Trophoblast cell (in vitro differentiated cells and primary cell): ENCODE measurements around the gene EOGT.
A peak's percentile ranks its signal among the peaks of the same experiment; 100 is the strongest.

ENCODE experiments used
- DNase-seq, 2 donors: peaks; one replicate each; pipeline ENCODE4 v3.0.0-alpha.2; 2016
- H2AFZ ChIP-seq: 2 replicates; pipeline ENCODE4 v1.6.1; 2013; ENCODE audit warnings: low read length, moderate library complexity, mild to moderate bottlenecking; ENCODE audit not compliant: insufficient read depth, poor library complexity
- H2AK5ac ChIP-seq: 2 replicates; pipeline ENCODE4 v1.6.1; 2013; ENCODE audit warnings: mild to moderate bottlenecking, low read length
- H2BK120ac ChIP-seq: 2 replicates; pipeline ENCODE4 v1.6.1; 2013; ENCODE audit warnings: low read length, mild to moderate bottlenecking, moderate library complexity; ENCODE audit not compliant: insufficient read depth, poor library complexity
- H2BK12ac ChIP-seq: 2 replicates; pipeline ENCODE4 v1.6.1; 2013; ENCODE audit warnings: mild to moderate bottlenecking, low read length, moderate library complexity
- H2BK5ac ChIP-seq: 2 replicates; pipeline ENCODE4 v1.6.1; 2013; ENCODE audit warnings: low read length, low read depth, moderate library complexity, mild to moderate bottlenecking; ENCODE audit not compliant: poor library complexity
- H3K14ac ChIP-seq: 2 replicates; pipeline ENCODE4 v1.6.1; 2013; ENCODE audit warnings: mild to moderate bottlenecking, low read length
- H3K18ac ChIP-seq: 2 replicates; pipeline ENCODE4 v1.6.1; 2013; ENCODE audit warnings: mild to moderate bottlenecking, low read length
- H3K23ac ChIP-seq: 2 replicates; pipeline ENCODE4 v1.6.1; 2013; ENCODE audit warnings: low read length
- H3K27ac ChIP-seq: 2 replicates; pipeline ENCODE4 v1.5.1; 2013; ENCODE audit warnings: low read depth, mild to moderate bottlenecking, inconsistent platforms, low read length, moderate library complexity
- H3K27me3 ChIP-seq: 2 replicates; pipeline ENCODE4 v1.6.1; 2013; ENCODE audit warnings: inconsistent platforms, mild to moderate bottlenecking, low read length, moderate library complexity; ENCODE audit not compliant: insufficient read depth
- H3K36me3 ChIP-seq, 2 experiments: 1 replicate in 1 of 2; 2 replicates in 1 of 2; pipeline ENCODE4 v1.6.1; 2013; ENCODE audit warnings: low read length in 2 of 2, mild to moderate bottlenecking in 2 of 2, moderate library complexity in 1 of 2; ENCODE audit not compliant: insufficient read depth in 2 of 2, control insufficient read depth in 1 of 2
- H3K4ac ChIP-seq: 2 replicates; pipeline ENCODE4 v1.6.1; 2013; ENCODE audit warnings: low read depth, mild to moderate bottlenecking, low read length, moderate library complexity
- H3K4me1 ChIP-seq, 2 experiments: 1 replicate in 1 of 2; 2 replicates in 1 of 2; pipeline ENCODE4 v1.6.1; 2013; ENCODE audit warnings: low read length in 2 of 2, mild to moderate bottlenecking in 2 of 2, moderate library complexity in 1 of 2; ENCODE audit not compliant: insufficient read depth in 2 of 2, control insufficient read depth in 1 of 2
- H3K4me2 ChIP-seq: 2 replicates; pipeline ENCODE4 v1.6.1; 2013; ENCODE audit warnings: inconsistent platforms, mild to moderate bottlenecking, low read length, moderate library complexity
- H3K4me3 ChIP-seq: 2 replicates; pipeline ENCODE4 v1.5.1; 2013; ENCODE audit warnings: mild to moderate bottlenecking, low read depth, low read length, inconsistent platforms
- H3K79me1 ChIP-seq: one replicate; pipeline ENCODE4 v1.6.1; 2013; ENCODE audit warnings: low read length
- H3K79me2 ChIP-seq: 2 replicates; pipeline ENCODE4 v1.6.1; 2013; ENCODE audit warnings: low read length, mild to moderate bottlenecking; ENCODE audit not compliant: control insufficient read depth, insufficient read depth, poor library complexity
- H3K9ac ChIP-seq: 2 replicates; pipeline ENCODE4 v1.6.1; 2013; ENCODE audit warnings: mild to moderate bottlenecking, low read length
- H3K9me3 ChIP-seq: 2 replicates; pipeline ENCODE4 v1.6.1; 2013; ENCODE audit warnings: low read depth, mild to moderate bottlenecking, control low read depth, inconsistent platforms, low read length; ENCODE audit not compliant: insufficient read depth
- H4K12ac ChIP-seq: 2 replicates; pipeline ENCODE4 v1.6.1; 2013; ENCODE audit warnings: low read depth, mild to moderate bottlenecking, low read length, moderate library complexity
- H4K8ac ChIP-seq: 2 replicates; pipeline ENCODE4 v1.6.1; 2013; ENCODE audit warnings: low read depth, mild to moderate bottlenecking, low read length, moderate library complexity
- H4K91ac ChIP-seq: one replicate; pipeline ENCODE4 v1.6.1; 2013; ENCODE audit warnings: low read depth, mild to moderate bottlenecking, low read length, moderate library complexity
- WGBS: extraction: QIAGEN DNeasy Blood & Tissue Kit; methylation state at CpG from one replicate; pipeline ENCODE4 v1.1.7; 2013; ENCODE audit warnings: missing lambda C conversion rate; ENCODE audit not compliant: insufficient read length, insufficient coverage; ENCODE audit errors: extremely low coverage; 5-methylcytosine and 5-hydroxymethylcytosine counted together

Gene EOGT

DNA sequence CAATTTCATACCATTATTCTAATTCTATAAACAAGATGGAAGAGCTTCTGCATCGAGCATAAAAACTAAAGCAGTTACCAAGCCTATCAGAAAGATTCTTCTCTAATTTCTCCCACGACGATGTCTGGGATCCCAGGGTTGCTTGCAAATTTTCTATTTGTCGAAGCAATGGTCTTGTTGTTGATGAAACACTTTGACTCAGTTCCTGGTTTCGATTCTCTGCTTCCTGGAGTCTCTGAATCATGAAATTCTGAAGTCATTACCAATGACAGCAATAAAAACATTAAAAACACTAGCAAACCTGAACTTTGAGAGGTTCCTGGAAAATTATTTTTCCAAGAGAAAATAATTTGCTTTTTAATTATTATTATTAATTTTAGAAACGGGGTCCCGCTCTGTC, 20.0 kb upstream of the EOGT start:
- Histone ChIP-seq H4K8ac (no peak overlapping the region), H4K12ac (no peak overlapping the region), H3K18ac (no peak overlapping the region), H3K4me3 (no peak overlapping the region), H3K9me3 (no peaks in the 10 kb centered on the region), H3K9ac (no peak overlapping the region), H3K14ac (no peak overlapping the region), H3K27me3 (no peaks in the 10 kb centered on the region), H3K4me1 (no peaks in the 10 kb centered on the region), H2BK12ac (no peak overlapping the region), H3K4ac (no peak overlapping the region), H3K79me1 (no peaks in the 10 kb centered on the region), H2BK120ac (no peak overlapping the region), H2AK5ac (no peak overlapping the region), H3K79me2 (no peaks in the 10 kb centered on the region), H3K4me2 (no peak overlapping the region), H2BK5ac (no peak overlapping the region), H4K91ac (no peak overlapping the region), H2AFZ (no peak overlapping the region), H3K36me3 (peaks cover 21 to 29% of the 10 kb centered on the region in 2 experiments), H3K23ac (no peak overlapping the region), H3K27ac (no peak overlapping the region)
- DNase-seq, result peak in 1 of 2 donors; percentile 55
- WGBS, result no CpG with 5 or more reads among the region's 7 CpGs

DNA sequence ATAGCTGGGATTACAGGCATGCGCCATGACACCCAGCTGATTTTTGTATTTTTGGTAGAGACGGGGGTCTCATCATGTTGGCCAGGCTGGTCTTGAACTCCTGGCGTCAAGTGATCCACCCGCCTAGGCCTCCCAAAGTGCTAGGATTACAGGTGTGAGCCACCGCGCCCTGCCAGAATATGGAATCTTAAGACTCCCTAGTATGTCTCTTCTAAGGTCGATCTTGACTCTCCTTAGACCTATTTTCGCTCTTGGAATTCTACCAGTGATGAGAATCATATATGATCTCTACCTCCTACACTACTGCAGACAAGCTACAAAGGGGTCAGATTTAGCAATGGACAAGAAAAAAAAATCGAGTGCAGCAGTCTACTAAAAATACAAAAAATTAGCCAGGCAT, 19.3 kb upstream of the EOGT start:
- Histone ChIP-seq H2BK120ac (no peak overlapping the region), H3K27me3 (no peaks in the 10 kb centered on the region), H3K14ac (no peak overlapping the region), H4K8ac (no peak overlapping the region), H4K12ac (no peak overlapping the region), H3K4ac (no peak overlapping the region), H3K23ac (no peak overlapping the region), H3K4me2 (no peak overlapping the region), H3K27ac (no peak overlapping the region), H2BK12ac (no peak overlapping the region), H3K4me3 (no peak overlapping the region), H3K9ac (no peak overlapping the region), H2AFZ (no peak overlapping the region), H3K18ac (no peak overlapping the region), H3K36me3 (peaks cover 21 to 28% of the 10 kb centered on the region in 2 experiments), H3K9me3 (no peaks in the 10 kb centered on the region), H4K91ac (no peak overlapping the region), H2BK5ac (no peak overlapping the region), H3K79me1 (no peaks in the 10 kb centered on the region), H3K79me2 (no peaks in the 10 kb centered on the region), H2AK5ac (no peak overlapping the region), H3K4me1 (no peaks in the 10 kb centered on the region)
- WGBS, result no CpG with 5 or more reads among the region's 9 CpGs
- DNase-seq, result peak; percentile 65 to 92

DNA sequence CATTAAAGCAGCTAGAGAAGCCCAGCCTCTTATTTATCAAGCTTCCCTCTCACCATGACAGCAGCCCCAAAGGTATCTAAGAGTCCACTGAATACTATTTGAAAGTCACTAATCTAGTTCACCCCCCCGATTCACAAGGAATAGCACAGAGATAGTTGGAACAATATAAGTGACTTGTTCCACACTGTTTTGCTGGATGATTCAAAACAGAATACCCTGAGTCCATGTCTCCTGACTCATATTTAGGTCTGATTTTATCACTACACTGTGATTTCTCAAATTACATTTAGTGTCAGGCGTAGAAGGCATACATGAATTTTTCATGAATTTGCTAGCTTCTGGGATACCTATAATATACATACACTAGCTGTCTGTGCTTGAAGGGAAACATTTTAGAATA, 18.7 kb upstream of the EOGT start:
- no peak overlapping the region for H4K12ac ChIP-seq
- peaks cover 17 to 23% of the 10 kb centered on the region in 2 experiments for H3K36me3 ChIP-seq
- H3K4me3 ChIP-seq, result no peak overlapping the region
- H3K27me3 ChIP-seq, result no peaks in the 10 kb centered on the region
- no peak overlapping the region for H2BK120ac ChIP-seq
- no peaks in the 10 kb centered on the region for H3K9me3 ChIP-seq
- no peak overlapping the region for H4K91ac ChIP-seq
- H3K9ac ChIP-seq, result no peak overlapping the region
- H3K4me1 ChIP-seq, result no peaks in the 10 kb centered on the region
- H3K79me1 ChIP-seq, result no peaks in the 10 kb centered on the region
- H3K23ac ChIP-seq, result no peak overlapping the region
- WGBS, result no CpG with 5 or more reads among the region's 2 CpGs
- H2BK12ac ChIP-seq, result no peak overlapping the region
- no peak overlapping the region for H3K27ac ChIP-seq
- no peak overlapping the region for H2AFZ ChIP-seq
- H2BK5ac ChIP-seq, result no peak overlapping the region
- H3K79me2 ChIP-seq, result no peaks in the 10 kb centered on the region
- H3K4ac ChIP-seq, result no peak overlapping the region
- no peak overlapping the region for H3K4me2 ChIP-seq
- no peak overlapping the region for H3K14ac ChIP-seq
- DNase-seq, result peak; percentile 28 to 83
- no peak overlapping the region for H2AK5ac ChIP-seq
- H3K18ac ChIP-seq, result no peak overlapping the region
- H4K8ac ChIP-seq, result no peak overlapping the region

DNA sequence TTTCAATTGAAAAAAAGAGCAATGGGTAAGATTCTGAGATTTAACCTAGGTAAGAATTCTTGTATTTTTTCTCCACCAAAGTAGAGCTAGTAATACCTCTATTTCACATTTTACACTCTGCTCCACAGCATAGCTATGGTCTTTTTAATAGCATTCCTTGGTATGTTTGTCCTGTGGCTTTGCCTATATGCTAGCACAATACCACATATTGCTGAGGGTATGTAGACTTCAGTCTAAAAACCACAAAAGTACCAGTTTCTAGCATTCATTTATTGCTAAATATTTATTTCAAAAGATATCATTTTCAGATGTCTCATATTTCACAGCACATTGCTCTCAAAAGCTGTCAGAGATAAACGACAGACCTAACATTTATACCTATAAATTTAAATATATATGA, 18.2 kb upstream of the EOGT start:
- Histone ChIP-seq H3K4me3 (no peak overlapping the region), H3K18ac (no peak overlapping the region), H2AFZ (no peak overlapping the region), H3K4me1 (no peaks in the 10 kb centered on the region), H4K8ac (no peak overlapping the region), H4K12ac (no peak overlapping the region), H3K27ac (no peak overlapping the region), H3K79me2 (no peaks in the 10 kb centered on the region), H3K23ac (no peak overlapping the region), H3K14ac (no peak overlapping the region), H3K4me2 (no peak overlapping the region), H3K27me3 (no peaks in the 10 kb centered on the region), H2BK12ac (no peak overlapping the region), H2BK5ac (no peak overlapping the region), H3K4ac (no peak overlapping the region), H3K9ac (no peak overlapping the region), H4K91ac (no peak overlapping the region), H3K36me3 (peaks cover 19 to 21% of the 10 kb centered on the region in 2 experiments), H3K79me1 (no peaks in the 10 kb centered on the region), H2BK120ac (no peak overlapping the region), H2AK5ac (no peak overlapping the region), H3K9me3 (no peaks in the 10 kb centered on the region)
- no CpG with 5 or more reads among the region's 1 CpG for WGBS
- no peak for DNase-seq
